Stimulated activated CD4-positive, alpha-beta T cell treated with anti-CD3 and anti-CD28 coated beads, Interleukin-12 subunit alpha, Interleukin-12 subunit beta, amount 100 ng/mL, for 4 hours (primary cell): Measurements from ENCODE around the gene AMFR.

ENCODE experiments used
- DNase-seq: peaks from one replicate; pipeline ENCODE4 v3.0.0-alpha.2; 2020

The AMFR gene

GRCh38 chr16:56328276-56329022 lies 96.9 kb downstream of the AMFR start:
- DNase-seq = no peak

GRCh38 chr16:56327929-56328258 lies 97.5 kb downstream of the AMFR start:
- DNase-seq = no peak

- DNase-seq = no peak
These were observed 98.0 kb downstream of the AMFR start for GRCh38 chr16:56327071-56327928.

GRCh38 chr16:56325956-56326355 lies 99.4 kb downstream of the AMFR start:
- DNase-seq = no peak

- no peak for DNase-seq
These were observed 100.9 kb downstream of the AMFR start for GRCh38 chr16:56324406-56324805.

GRCh38 chr16:56321571-56321970 lies 103.8 kb downstream of the AMFR start:
- DNase-seq = no peak

- DNase-seq = no peak
These were observed 104.4 kb downstream of the AMFR start for GRCh38 chr16:56320811-56321558.

- DNase-seq = no peak
These were observed 105.3 kb downstream of the AMFR start for GRCh38 chr16:56320056-56320455.

GRCh38 chr16:56319376-56319775 lies 106.0 kb downstream of the AMFR start:
- DNase-seq = no peak

- DNase-seq = no peak
These were observed 106.6 kb downstream of the AMFR start for GRCh38 chr16:56318827-56319140.

GRCh38 chr16:56317998-56318826 lies 107.1 kb downstream of the AMFR start:
- peak; percentile 71 for DNase-seq

GRCh38 chr16:56316545-56316944 lies 108.8 kb downstream of the AMFR start:
- no peak for DNase-seq

GRCh38 chr16:56315955-56316354 lies 109.4 kb downstream of the AMFR start:
- DNase-seq = no peak

- DNase-seq = no peak
These were observed 111.0 kb downstream of the AMFR start for GRCh38 chr16:56314244-56314850.

- no peak for DNase-seq
These were observed 112.8 kb downstream of the AMFR start for GRCh38 chr16:56312556-56312955.

GRCh38 chr16:56312028-56312300 lies 113.4 kb downstream of the AMFR start:
- DNase-seq = no peak
